ENCODE data around the gene MS4A13.
"Not testable (repeated sequence)": the region's sequence is repeated elsewhere in the genome, so short reads cannot be mapped to it uniquely, and the experiment has no call there.

Gene MS4A13

GRCh38 chr11:60530454-60531100, 15.4 kb downstream of the MS4A13 start:
- no peak for DNase-seq (ENCODE audit: extremely low read depth in 1 of 2, low read depth in 1 of 2)

- DNase-seq (ENCODE audit: extremely low read depth in 1 of 2, low read depth in 1 of 2), result not testable (repeated sequence)
Measured at GRCh38 chr11:60532383-60532782, 17.2 kb downstream of the MS4A13 start.

GRCh38 chr11:60538627-60539026, 23.4 kb downstream of the MS4A13 start:
- not testable (repeated sequence) for DNase-seq (ENCODE audit: extremely low read depth in 1 of 2, low read depth in 1 of 2)

- DNase-seq (ENCODE audit: extremely low read depth in 1 of 2, low read depth in 1 of 2), result no peak
Measured at GRCh38 chr11:60544077-60544476, 28.9 kb downstream of the MS4A13 start.

- DNase-seq (ENCODE audit: extremely low read depth in 1 of 2, low read depth in 1 of 2), result no peak
Measured at GRCh38 chr11:60561254-60561653, 46.1 kb downstream of the MS4A13 start.

GRCh38 chr11:60563553-60564235, 48.5 kb downstream of the MS4A13 start:
- DNase-seq (ENCODE audit: extremely low read depth in 1 of 2, low read depth in 1 of 2), result no peak

- no peak for DNase-seq (ENCODE audit: extremely low read depth in 1 of 2, low read depth in 1 of 2)
Measured at GRCh38 chr11:60566776-60567175, 51.6 kb downstream of the MS4A13 start.

- no peak for DNase-seq (ENCODE audit: extremely low read depth in 1 of 2, low read depth in 1 of 2)
Measured at GRCh38 chr11:60570970-60571369, 55.8 kb downstream of the MS4A13 start.

GRCh38 chr11:60589611-60590010, 74.4 kb downstream of the MS4A13 start:
- DNase-seq (ENCODE audit: extremely low read depth in 1 of 2, low read depth in 1 of 2), result no peak

Measured in stimulated activated CD8-positive, alpha-beta memory T cell treated with anti-CD3 and anti-CD28 coated beads, Interleukin-7, amount 100 ng/mL, for 48 hours (primary cell).